Ovary (tissue), 3 donors: ENCODE results near the gene ZRSR2.

Experiments used
- POLR2A ChIP-seq: fragments of 450-650 bp; IDR thresholded peaks from one replicate; pipeline ENCODE4 v1.6.1; 2017; ENCODE audit warnings: antibody characterized with exemption, mild to moderate bottlenecking, moderate library complexity
- TF ChIP-seq, protein P1 (sequence below), 3 donors: fragments of 450-650 bp in 2 of 3; fragments of 200-600 bp in 1 of 3; IDR thresholded peaks; one replicate each; pipeline versions ENCODE4 v1.5.1 to v1.8.0; 2016 to 2022; ENCODE audit warnings: antibody characterized with exemption in 3 of 3, mild to moderate bottlenecking in 1 of 3
- donor health status: DM: no; HTN: no; CAD: no.

DNA sequence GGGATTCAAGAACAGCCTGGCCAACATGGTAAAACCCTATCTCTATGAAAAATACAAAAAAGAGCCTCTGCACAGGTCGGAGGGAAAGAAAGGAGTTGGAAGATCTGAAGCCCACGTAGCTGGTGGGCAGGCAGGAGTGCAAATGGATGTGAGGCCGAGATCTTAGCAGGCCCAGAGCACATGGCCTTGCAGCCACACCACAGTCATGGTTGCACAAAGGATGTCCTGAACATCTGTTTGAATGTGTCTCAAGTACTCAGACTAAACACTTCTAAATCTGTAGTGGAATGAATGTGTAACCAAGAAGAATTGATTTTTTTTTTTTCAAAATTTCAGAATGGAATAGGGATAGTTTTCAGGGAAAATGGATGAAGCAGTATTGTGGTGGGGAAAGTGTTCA is 41.4 kb upstream of the ZRSR2 start:
- TF ChIP-seq, protein P1, sequence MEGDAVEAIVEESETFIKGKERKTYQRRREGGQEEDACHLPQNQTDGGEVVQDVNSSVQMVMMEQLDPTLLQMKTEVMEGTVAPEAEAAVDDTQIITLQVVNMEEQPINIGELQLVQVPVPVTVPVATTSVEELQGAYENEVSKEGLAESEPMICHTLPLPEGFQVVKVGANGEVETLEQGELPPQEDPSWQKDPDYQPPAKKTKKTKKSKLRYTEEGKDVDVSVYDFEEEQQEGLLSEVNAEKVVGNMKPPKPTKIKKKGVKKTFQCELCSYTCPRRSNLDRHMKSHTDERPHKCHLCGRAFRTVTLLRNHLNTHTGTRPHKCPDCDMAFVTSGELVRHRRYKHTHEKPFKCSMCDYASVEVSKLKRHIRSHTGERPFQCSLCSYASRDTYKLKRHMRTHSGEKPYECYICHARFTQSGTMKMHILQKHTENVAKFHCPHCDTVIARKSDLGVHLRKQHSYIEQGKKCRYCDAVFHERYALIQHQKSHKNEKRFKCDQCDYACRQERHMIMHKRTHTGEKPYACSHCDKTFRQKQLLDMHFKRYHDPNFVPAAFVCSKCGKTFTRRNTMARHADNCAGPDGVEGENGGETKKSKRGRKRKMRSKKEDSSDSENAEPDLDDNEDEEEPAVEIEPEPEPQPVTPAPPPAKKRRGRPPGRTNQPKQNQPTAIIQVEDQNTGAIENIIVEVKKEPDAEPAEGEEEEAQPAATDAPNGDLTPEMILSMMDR (IDR thresholded peaks at IDR 0.05): no peak
- TF ChIP-seq POLR2A: no peak
